Panc1 (cell line): ENCODE measurements around the gene MAPK14. TPM values are rescaled to one million over a fixed set of nuclear protein-coding genes. Genes with fewer than 3 reads are reported as not detected.

Experiments
- ATAC-seq: fragments of 200-7000 bp; cut with Tn5 transposase; 2 replicates; pipeline ENCODE4 v1.9.1; 2020; ENCODE audit warnings: mild to moderate bottlenecking, moderate library complexity
- BruUV-seq: library from RNA; stranded (reverse); fragments of 400-500 nt; replicated peaks from 2 replicates; lab custom pipeline; 2021; lab: Mats Ljungman, UMichigan
- CTCF ChIA-PET: fragments of 300-600 bp; sonication (Branson Sonifier 250); formaldehyde crosslinking; loops from one replicate; lab custom pipeline; 2022; ENCODE audit warnings: antibody characterized with exemption; lab: Charles Lee
- POLR2A ChIA-PET: fragments of 300-600 bp; sonication (Branson Sonifier 250); formaldehyde crosslinking; loops from one replicate; lab custom pipeline; 2022; ENCODE audit warnings: antibody characterized with exemption; lab: Charles Lee
- DNase-seq: peaks from one replicate; pipeline ENCODE4 v3.0.0-alpha.2; 2010; ENCODE audit warnings: low read depth, low spot score
- H3K27ac ChIP-seq: 2 replicates; pipeline ENCODE4 v1.5.1; 2011; ENCODE audit warnings: mild to moderate bottlenecking, low read length, inconsistent platforms
- H3K27me3 ChIP-seq: fragments of 200-500 bp; sonication (Bioruptor generic); 2 replicates; pipeline ENCODE4 v1.6.0; 2014; ENCODE audit warnings: low read length, inconsistent platforms; ENCODE audit not compliant: control insufficient read depth, insufficient read depth
- H3K36me3 ChIP-seq: fragments of 200-500 bp; sonication (Bioruptor generic); 2 replicates; pipeline ENCODE4 v1.5.1; 2014; ENCODE audit warnings: inconsistent platforms, mild to moderate bottlenecking, low read length, moderate library complexity; ENCODE audit not compliant: control insufficient read depth, insufficient read depth
- H3K4me1 ChIP-seq: 2 replicates; pipeline ENCODE4 v1.5.1; 2011; ENCODE audit warnings: inconsistent platforms, mild to moderate bottlenecking, low read length, moderate library complexity; ENCODE audit not compliant: control insufficient read depth, insufficient read depth
- H3K4me3 ChIP-seq, 2 experiments: 2 replicates each; pipeline ENCODE4 v1.5.1; 2011 to 2012; ENCODE audit warnings: low read depth in 2 of 2, low read length in 2 of 2, mild to moderate bottlenecking in 2 of 2, inconsistent platforms in 1 of 2, moderate library complexity in 1 of 2
- H3K9me3 ChIP-seq: fragments of 200-500 bp; sonication (Bioruptor generic); 2 replicates; pipeline ENCODE4 v1.5.1; 2014; ENCODE audit warnings: low read depth, mild to moderate bottlenecking, inconsistent platforms, low read length, moderate library complexity; ENCODE audit not compliant: control insufficient read depth, insufficient read depth
- POLR2AphosphoS5 ChIP-seq: IDR thresholded peaks from 2 replicates; pipeline ENCODE4 v1.6.1; 2012; ENCODE audit warnings: mild to moderate bottlenecking, low read depth, low read length, moderate library complexity
- SIN3A ChIP-seq: IDR thresholded peaks from 2 replicates; pipeline ENCODE4 v1.6.1; 2012; ENCODE audit warnings: low read depth, mild to moderate bottlenecking, low read length, moderate library complexity, borderline replicate concordance; ENCODE audit not compliant: insufficient read depth
- TCF7L2 ChIP-seq: IDR thresholded peaks from 2 replicates; pipeline ENCODE4 v1.6.1; 2011; ENCODE audit warnings: mild to moderate bottlenecking, low read depth, low read length, inconsistent platforms
- in situ Hi-C: cut with HindIII; loops from 2 replicates; pipeline ENCODE4 v1.10.0; 2016; ENCODE audit warnings: low sequenced_read_pairs, low pct_unique_long_range_greater_than_20kb
- intact Hi-C: fragments of 100-400 bp; cut with micrococcal nuclease; formaldehyde crosslinking; loops from one replicate; pipeline ENCODE4 v1.10.0; 2022; ENCODE audit not compliant: unreplicated experiment
- total RNA-seq: library from RNA; stranded (reverse); gene quantifications from one replicate; pipeline ENCODE4 v1.2.1, GENCODE V29; 2021; ENCODE audit not compliant: unreplicated experiment
- TF ChIP-seq, protein P1 (sequence below): fragments of 450-650 bp; IDR thresholded peaks from 2 replicates; pipeline ENCODE4 v1.5.1; 2017; ENCODE audit warnings: mild to moderate bottlenecking
- TF ChIP-seq, protein P2 (sequence below), 2 experiments: IDR thresholded peaks; 2 replicates each; pipeline ENCODE4 v1.6.1; 2011 to 2012; ENCODE audit warnings: low read depth in 2 of 2, control low read depth in 1 of 2, low read length in 1 of 2, mild to moderate bottlenecking in 1 of 2, moderate library complexity in 1 of 2; ENCODE audit not compliant: insufficient read depth in 1 of 2

MAPK14 gene
- total RNA-seq, 1 experiment from 2014 or later, result 42.3 TPM

DNA sequence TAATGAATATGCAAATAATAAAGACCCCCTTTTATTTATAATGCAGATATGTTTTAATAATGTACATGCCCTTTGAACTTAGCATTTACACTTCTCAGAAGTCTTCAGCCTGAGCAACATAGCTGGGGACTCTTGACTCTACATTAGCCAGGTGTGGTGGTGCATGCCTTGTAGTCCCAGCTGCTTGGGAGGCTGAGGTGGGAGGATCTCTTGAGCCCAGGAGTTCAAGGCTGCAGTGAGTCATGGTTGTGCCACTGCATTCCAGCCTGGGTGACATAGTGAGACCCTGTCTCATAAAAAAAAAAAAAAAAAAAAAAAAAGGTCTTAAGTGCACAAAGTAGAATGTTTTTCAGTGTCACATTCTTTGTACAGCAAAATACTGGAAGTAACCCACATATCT, 85.4 kb downstream of the MAPK14 start:
- no peak overlapping the region for H3K4me3 ChIP-seq
- ATAC-seq, result no peak
- H3K4me1 ChIP-seq, result no peaks in the 10 kb centered on the region
- no peak overlapping the region for H3K27ac ChIP-seq
- no peaks in the 10 kb centered on the region for H3K36me3 ChIP-seq
- intact Hi-C loops, result no loop called here
- ChIA-PET POLR2A (no interaction called here), CTCF (interaction anchor here (0.6 kb wide), 1 partner anchor 228 kb away, joined by 3 read pairs; no protein-coding TSS in a partner anchor)
- no peaks in the 10 kb centered on the region for H3K9me3 ChIP-seq
- no peaks in the 10 kb centered on the region for H3K27me3 ChIP-seq
- BruUV-seq, result no TSS peak
- in situ Hi-C loops, result no loop called here
- no peak for TF ChIP-seq SIN3A
- TF ChIP-seq, protein P1, sequence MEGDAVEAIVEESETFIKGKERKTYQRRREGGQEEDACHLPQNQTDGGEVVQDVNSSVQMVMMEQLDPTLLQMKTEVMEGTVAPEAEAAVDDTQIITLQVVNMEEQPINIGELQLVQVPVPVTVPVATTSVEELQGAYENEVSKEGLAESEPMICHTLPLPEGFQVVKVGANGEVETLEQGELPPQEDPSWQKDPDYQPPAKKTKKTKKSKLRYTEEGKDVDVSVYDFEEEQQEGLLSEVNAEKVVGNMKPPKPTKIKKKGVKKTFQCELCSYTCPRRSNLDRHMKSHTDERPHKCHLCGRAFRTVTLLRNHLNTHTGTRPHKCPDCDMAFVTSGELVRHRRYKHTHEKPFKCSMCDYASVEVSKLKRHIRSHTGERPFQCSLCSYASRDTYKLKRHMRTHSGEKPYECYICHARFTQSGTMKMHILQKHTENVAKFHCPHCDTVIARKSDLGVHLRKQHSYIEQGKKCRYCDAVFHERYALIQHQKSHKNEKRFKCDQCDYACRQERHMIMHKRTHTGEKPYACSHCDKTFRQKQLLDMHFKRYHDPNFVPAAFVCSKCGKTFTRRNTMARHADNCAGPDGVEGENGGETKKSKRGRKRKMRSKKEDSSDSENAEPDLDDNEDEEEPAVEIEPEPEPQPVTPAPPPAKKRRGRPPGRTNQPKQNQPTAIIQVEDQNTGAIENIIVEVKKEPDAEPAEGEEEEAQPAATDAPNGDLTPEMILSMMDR, result no peak
- TF ChIP-seq POLR2AphosphoS5, result no peak
- TF ChIP-seq TCF7L2, result no peak
- TF ChIP-seq, protein P2, sequence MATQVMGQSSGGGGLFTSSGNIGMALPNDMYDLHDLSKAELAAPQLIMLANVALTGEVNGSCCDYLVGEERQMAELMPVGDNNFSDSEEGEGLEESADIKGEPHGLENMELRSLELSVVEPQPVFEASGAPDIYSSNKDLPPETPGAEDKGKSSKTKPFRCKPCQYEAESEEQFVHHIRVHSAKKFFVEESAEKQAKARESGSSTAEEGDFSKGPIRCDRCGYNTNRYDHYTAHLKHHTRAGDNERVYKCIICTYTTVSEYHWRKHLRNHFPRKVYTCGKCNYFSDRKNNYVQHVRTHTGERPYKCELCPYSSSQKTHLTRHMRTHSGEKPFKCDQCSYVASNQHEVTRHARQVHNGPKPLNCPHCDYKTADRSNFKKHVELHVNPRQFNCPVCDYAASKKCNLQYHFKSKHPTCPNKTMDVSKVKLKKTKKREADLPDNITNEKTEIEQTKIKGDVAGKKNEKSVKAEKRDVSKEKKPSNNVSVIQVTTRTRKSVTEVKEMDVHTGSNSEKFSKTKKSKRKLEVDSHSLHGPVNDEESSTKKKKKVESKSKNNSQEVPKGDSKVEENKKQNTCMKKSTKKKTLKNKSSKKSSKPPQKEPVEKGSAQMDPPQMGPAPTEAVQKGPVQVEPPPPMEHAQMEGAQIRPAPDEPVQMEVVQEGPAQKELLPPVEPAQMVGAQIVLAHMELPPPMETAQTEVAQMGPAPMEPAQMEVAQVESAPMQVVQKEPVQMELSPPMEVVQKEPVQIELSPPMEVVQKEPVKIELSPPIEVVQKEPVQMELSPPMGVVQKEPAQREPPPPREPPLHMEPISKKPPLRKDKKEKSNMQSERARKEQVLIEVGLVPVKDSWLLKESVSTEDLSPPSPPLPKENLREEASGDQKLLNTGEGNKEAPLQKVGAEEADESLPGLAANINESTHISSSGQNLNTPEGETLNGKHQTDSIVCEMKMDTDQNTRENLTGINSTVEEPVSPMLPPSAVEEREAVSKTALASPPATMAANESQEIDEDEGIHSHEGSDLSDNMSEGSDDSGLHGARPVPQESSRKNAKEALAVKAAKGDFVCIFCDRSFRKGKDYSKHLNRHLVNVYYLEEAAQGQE (IDR thresholded peaks at IDR 0.05; ENCODE audit: insufficient read depth in 1 of 2, low read depth in 2 of 2, low read length in 1 of 2), result no peak
- no peak for DNase-seq

DNA sequence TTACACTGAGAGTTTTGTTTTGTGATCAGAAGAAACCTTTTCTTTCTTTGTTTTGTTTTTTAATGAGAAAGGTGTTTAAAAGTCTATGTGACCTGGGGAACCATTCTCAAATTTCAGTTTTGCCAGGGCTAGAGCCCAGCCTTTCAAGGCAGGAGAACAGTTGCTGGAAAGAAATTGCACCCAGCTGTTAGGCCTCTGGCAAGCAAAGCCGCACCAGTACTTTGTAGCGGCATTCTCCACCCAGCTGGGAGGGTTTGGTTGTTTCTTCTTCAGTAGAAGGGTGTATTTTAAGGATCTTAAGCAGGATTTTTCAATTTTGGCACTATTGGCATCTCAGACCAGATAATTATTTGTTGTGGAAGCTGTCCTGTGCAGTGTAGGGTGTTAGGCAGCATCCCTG, 86.1 kb downstream of the MAPK14 start:
- ATAC-seq (no peak), DNase-seq (no peak)
- CTCF ChIA-PET, result no interaction called here
- H3K4me1 ChIP-seq, result no peaks in the 10 kb centered on the region
- no peaks in the 10 kb centered on the region for H3K9me3 ChIP-seq
- no peaks in the 10 kb centered on the region for H3K27me3 ChIP-seq
- H3K4me3 ChIP-seq, result no peak overlapping the region
- TF ChIP-seq SIN3A (no peak), TCF7L2 (no peak), POLR2AphosphoS5 (no peak)
- TF ChIP-seq, protein P1, result no peak
- TF ChIP-seq, protein P2 (IDR thresholded peaks at IDR 0.05; ENCODE audit: insufficient read depth in 1 of 2, low read depth in 2 of 2, low read length in 1 of 2), result no peak
- no TSS peak for BruUV-seq
- intact Hi-C loops (no loop called here), in situ Hi-C loops (no loop called here)
- no peaks in the 10 kb centered on the region for H3K36me3 ChIP-seq
- POLR2A ChIA-PET, result no interaction called here
- H3K27ac ChIP-seq, result no peak overlapping the region
